Esophagus squamous epithelium (tissue), 5 donors: ENCODE results near the gene BMERB1. TPM values are rescaled to one million over a fixed set of nuclear protein-coding genes. Genes with fewer than 3 reads are reported as not detected.

Experiments used
- DNase-seq: peaks from one replicate; lab custom pipeline; 2025; lab: John Stamatoyannopoulos, UW
- H3K27ac ChIP-seq, 4 donors: fragments of 200-600 bp; sonication (generic); one replicate each; pipeline ENCODE4 v1.5.1; 2016 to 2019; ENCODE audit warnings: mild to moderate bottlenecking in 1 of 4
- H3K27me3 ChIP-seq, 4 donors: fragments of 200-600 bp; sonication (generic); 1 replicate in 3 of 4; 2 replicates in 1 of 4; pipeline versions ENCODE4 v1.5.1 to v1.6.0; 2017 to 2021; ENCODE audit warnings: antibody characterized with exemption in 1 of 4
- H3K36me3 ChIP-seq, 3 donors: fragments of 200-600 bp; sonication (generic); one replicate each; pipeline ENCODE4 v1.5.1; 2016 to 2019
- H3K4me1 ChIP-seq, 3 donors: fragments of 200-600 bp; sonication (generic); one replicate each; pipeline ENCODE4 v1.5.1; 2017 to 2019
- H3K4me3 ChIP-seq, 4 donors: fragments of 200-600 bp; sonication (generic); 1 replicate in 3 of 4; 2 replicates in 1 of 4; pipeline ENCODE4 v1.5.1; 2016 to 2019; ENCODE audit warnings: mild to moderate bottlenecking in 2 of 4, moderate library complexity in 1 of 4
- H3K9me3 ChIP-seq, 3 donors: fragments of 200-600 bp; sonication (generic); one replicate each; pipeline ENCODE4 v1.5.1; 2016 to 2019
- POLR2A ChIP-seq, 4 donors: fragments of 450-650 bp; IDR thresholded peaks; one replicate each; pipeline ENCODE4 v1.6.1; 2017; ENCODE audit warnings: antibody characterized with exemption in 4 of 4, mild to moderate bottlenecking in 4 of 4, moderate library complexity in 3 of 4
- WGBS, 2 donors: methylation state at CpG; one replicate each; pipeline ENCODE4 v1.1.5; 2018; 5-methylcytosine and 5-hydroxymethylcytosine counted together
- intact Hi-C: fragments of 100-400 bp; cut with DNase I; formaldehyde crosslinking; loops from one replicate; pipeline ENCODE4 v1.15.0; 2022
- total RNA-seq, 4 donors: library from RNA; depleted of rRNA; stranded (reverse); fragments of >200 nt; gene quantifications; one replicate each; pipeline ENCODE4 v1.1.0, GENCODE V29; 2016
- TF ChIP-seq, protein P1 (sequence below), 6 experiments: fragments of 450-650 bp in 4 of 6; fragments of 200-600 bp in 2 of 6; sonication (generic) in 2 of 6; IDR thresholded peaks; one replicate each; pipeline ENCODE4 v1.5.1; 2016 to 2019; ENCODE audit warnings: antibody characterized with exemption in 6 of 6, mild to moderate bottlenecking in 4 of 6, moderate library complexity in 4 of 6
- donor health status: DM: yes; HTN: yes; CAD: no.

The BMERB1 gene
- total RNA-seq, 4 donors from 2014 or later: 3.4 to 38.1 (median 14.9) TPM

- Histone ChIP-seq H3K9me3 (no peaks in the 10 kb centered on the region), H3K27me3 (no peaks in the 10 kb centered on the region), H3K4me3 (no peak overlapping the region), H3K4me1 (peaks cover under 1 to 30% (median 21%) of the 10 kb centered on the region in 3 donors), H3K27ac (no peak overlapping the region), H3K36me3 (no peaks in the 10 kb centered on the region)
- WGBS, 2 donors: 91 to 93% methylated on average over 7 of the region's 7 CpGs
- no peak for DNase-seq
- TF ChIP-seq, protein P1, sequence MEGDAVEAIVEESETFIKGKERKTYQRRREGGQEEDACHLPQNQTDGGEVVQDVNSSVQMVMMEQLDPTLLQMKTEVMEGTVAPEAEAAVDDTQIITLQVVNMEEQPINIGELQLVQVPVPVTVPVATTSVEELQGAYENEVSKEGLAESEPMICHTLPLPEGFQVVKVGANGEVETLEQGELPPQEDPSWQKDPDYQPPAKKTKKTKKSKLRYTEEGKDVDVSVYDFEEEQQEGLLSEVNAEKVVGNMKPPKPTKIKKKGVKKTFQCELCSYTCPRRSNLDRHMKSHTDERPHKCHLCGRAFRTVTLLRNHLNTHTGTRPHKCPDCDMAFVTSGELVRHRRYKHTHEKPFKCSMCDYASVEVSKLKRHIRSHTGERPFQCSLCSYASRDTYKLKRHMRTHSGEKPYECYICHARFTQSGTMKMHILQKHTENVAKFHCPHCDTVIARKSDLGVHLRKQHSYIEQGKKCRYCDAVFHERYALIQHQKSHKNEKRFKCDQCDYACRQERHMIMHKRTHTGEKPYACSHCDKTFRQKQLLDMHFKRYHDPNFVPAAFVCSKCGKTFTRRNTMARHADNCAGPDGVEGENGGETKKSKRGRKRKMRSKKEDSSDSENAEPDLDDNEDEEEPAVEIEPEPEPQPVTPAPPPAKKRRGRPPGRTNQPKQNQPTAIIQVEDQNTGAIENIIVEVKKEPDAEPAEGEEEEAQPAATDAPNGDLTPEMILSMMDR (IDR thresholded peaks at IDR 0.05): no peak
- no peak for TF ChIP-seq POLR2A (IDR thresholded peaks at IDR 0.05)
- intact Hi-C loops: no loop called here
These were observed 91.7 kb downstream of the BMERB1 start for GRCh38 chr16:15526097-15526496.

- intact Hi-C loops: no loop called here
These were observed 92.3 kb downstream of the BMERB1 start for GRCh38 chr16:15526731-15527130.

DNA sequence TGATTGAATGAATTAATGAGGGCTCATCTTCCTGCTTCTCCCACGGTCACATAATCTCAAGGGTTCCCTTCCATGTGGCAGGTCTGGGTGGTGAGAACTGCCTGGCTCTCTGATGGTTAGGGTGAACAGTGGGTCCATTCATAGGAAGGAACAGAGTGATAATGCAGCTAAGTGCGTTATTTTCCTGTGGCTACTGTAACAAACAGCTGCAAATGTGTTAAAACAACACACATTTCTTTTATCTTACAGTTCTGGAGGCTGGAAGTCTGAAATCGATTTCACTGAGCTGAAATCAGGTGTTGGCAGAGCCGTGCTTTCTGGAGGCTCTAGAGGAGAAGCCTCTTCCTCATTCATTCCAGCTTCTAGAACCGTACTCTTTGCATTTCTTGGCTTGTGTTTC, 95.3 kb downstream of the BMERB1 start:
- TF ChIP-seq, protein P1 (IDR thresholded peaks at IDR 0.05): no peak
- TF ChIP-seq POLR2A (IDR thresholded peaks at IDR 0.05): no peak
- 79 to 82% methylated on average over 5 of the region's 5 CpGs for WGBS, 2 donors
- intact Hi-C loops: no loop called here
- H3K4me1 ChIP-seq: no peaks in the 10 kb centered on the region
- H3K9me3 ChIP-seq: no peaks in the 10 kb centered on the region
- no peak overlapping the region for H3K4me3 ChIP-seq
- DNase-seq: no peak
- H3K36me3 ChIP-seq: no peaks in the 10 kb centered on the region
- H3K27me3 ChIP-seq: no peaks in the 10 kb centered on the region
- H3K27ac ChIP-seq: no peak overlapping the region

More at GRCh38 chr16:15526731-15527130, 92.3 kb downstream of the BMERB1 start:
- no peak for DNase-seq
- Histone ChIP-seq H3K27me3 (no peaks in the 10 kb centered on the region), H3K36me3 (no peaks in the 10 kb centered on the region), H3K4me3 (no peak overlapping the region), H3K27ac (no peak overlapping the region), H3K4me1 (peaks cover 0 to 24% (median 14%) of the 10 kb centered on the region in 3 donors), H3K9me3 (no peaks in the 10 kb centered on the region)
- TF ChIP-seq, protein P1 (IDR thresholded peaks at IDR 0.05): no peak
- no peak for TF ChIP-seq POLR2A (IDR thresholded peaks at IDR 0.05)
- WGBS, 2 donors: 95 to 97% methylated on average over 2 of the region's 2 CpGs

DNA sequence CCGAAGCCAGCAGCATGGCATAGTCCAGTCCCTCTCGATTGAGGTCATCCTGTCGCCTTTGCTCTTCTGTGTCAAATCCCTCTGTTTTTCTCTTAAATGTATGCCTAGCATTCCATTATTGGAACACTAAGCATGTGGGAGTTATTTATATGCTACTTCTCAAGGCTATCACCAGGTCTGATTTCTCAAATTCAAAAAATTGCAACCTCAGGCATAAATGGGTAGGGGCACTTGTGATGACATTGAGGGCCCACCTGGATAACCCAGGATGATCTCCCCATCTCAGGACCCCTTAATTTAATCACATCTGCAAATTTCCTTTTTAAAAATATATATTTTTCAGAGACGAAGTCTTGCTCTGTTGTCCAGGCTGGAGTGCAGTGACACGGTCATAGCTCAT, 95.7 kb downstream of the BMERB1 start:
- no peak overlapping the region for H3K4me3 ChIP-seq
- intact Hi-C loops: no loop called here
- WGBS, 2 donors: 88 to 98% methylated on average over 5 of the region's 5 CpGs
- no peak for DNase-seq
- no peaks in the 10 kb centered on the region for H3K4me1 ChIP-seq
- no peak for TF ChIP-seq POLR2A (IDR thresholded peaks at IDR 0.05)
- TF ChIP-seq, protein P1 (IDR thresholded peaks at IDR 0.05): no peak
- H3K9me3 ChIP-seq: no peaks in the 10 kb centered on the region
- no peaks in the 10 kb centered on the region for H3K27me3 ChIP-seq
- H3K27ac ChIP-seq: no peak overlapping the region
- no peaks in the 10 kb centered on the region for H3K36me3 ChIP-seq

GRCh38 chr16:15532825-15533224, 98.4 kb downstream of the BMERB1 start:
- no peak for DNase-seq
- WGBS, 2 donors: 87 to 98% methylated on average over 7 of the region's 7 CpGs
- Histone ChIP-seq H3K4me1 (no peaks in the 10 kb centered on the region), H3K4me3 (no peak overlapping the region), H3K9me3 (no peaks in the 10 kb centered on the region), H3K27me3 (no peaks in the 10 kb centered on the region), H3K27ac (no peak overlapping the region), H3K36me3 (no peaks in the 10 kb centered on the region)
- no peak for TF ChIP-seq POLR2A (IDR thresholded peaks at IDR 0.05)
- TF ChIP-seq, protein P1 (IDR thresholded peaks at IDR 0.05): no peak
- intact Hi-C loops: no loop called here
